PC-3 (cell line): ENCODE data around the gene CCNI2. TPM values are rescaled to one million over a fixed set of nuclear protein-coding genes. Genes with fewer than 3 reads are reported as not detected.
A peak's percentile ranks its signal among the peaks of the same experiment; 100 is the strongest.

Experiments
- ATAC-seq: fragments of 200-7000 bp; cut with Tn5 transposase; 2 replicates; pipeline ENCODE4 v1.9.1; 2020; ENCODE audit warnings: mild to moderate bottlenecking, moderate library complexity
- BruUV-seq: library from RNA; stranded (reverse); fragments of 400-500 nt; replicated peaks from 2 replicates; lab custom pipeline; 2021; lab: Mats Ljungman, UMichigan
- CTCF ChIA-PET: fragments of 300-600 bp; sonication (Branson Sonifier 250); formaldehyde crosslinking; loops from one replicate; lab custom pipeline; 2022; ENCODE audit warnings: antibody characterized with exemption; lab: Charles Lee
- POLR2A ChIA-PET: fragments of 300-600 bp; sonication (Branson Sonifier 250); formaldehyde crosslinking; loops from one replicate; lab custom pipeline; 2022; ENCODE audit warnings: antibody characterized with exemption; ENCODE audit not compliant: unreplicated experiment; lab: Charles Lee
- DNase-seq: peaks from one replicate; pipeline ENCODE4 v3.0.0-alpha.2; 2015
- H2AFZ ChIP-seq: fragments of 300-600 bp; sonication (generic); 2 replicates; pipeline ENCODE4 v1.6.0; 2016; ENCODE audit warnings: antibody characterized with exemption, low read length
- H3F3A ChIP-seq: fragments of 300-600 bp; sonication (generic); one replicate; pipeline ENCODE4 v1.6.0; 2017; ENCODE audit warnings: antibody characterized with exemption, low read length, control low read depth, mild to moderate bottlenecking; ENCODE audit not compliant: unreplicated experiment
- H3K27ac ChIP-seq: fragments of 300-600 bp; sonication (generic); 2 replicates; pipeline ENCODE4 v1.5.1; 2016; ENCODE audit warnings: mild to moderate bottlenecking, low read length
- H3K27me3 ChIP-seq: fragments of 300-600 bp; sonication (generic); 2 replicates; pipeline ENCODE4 v1.6.1; 2016; ENCODE audit warnings: low read length, mixed read lengths
- H3K36me3 ChIP-seq: fragments of 300-600 bp; sonication (generic); 2 replicates; pipeline ENCODE4 v1.6.1; 2016; ENCODE audit warnings: low read depth, mixed run types, low read length, mixed read lengths
- H3K4me1 ChIP-seq: fragments of 300-600 bp; sonication (generic); 2 replicates; pipeline ENCODE4 v1.5.1; 2016; ENCODE audit warnings: low read length; ENCODE audit not compliant: insufficient read depth
- H3K4me2 ChIP-seq: fragments of 300-600 bp; sonication (generic); 2 replicates; pipeline ENCODE4 v1.6.0; 2016; ENCODE audit warnings: low read length
- H3K4me3 ChIP-seq: fragments of 300-600 bp; sonication (generic); 2 replicates; pipeline ENCODE4 v1.5.1; 2016; ENCODE audit warnings: mild to moderate bottlenecking, low read length, mixed read lengths
- H3K79me2 ChIP-seq: fragments of 300-600 bp; sonication (generic); 2 replicates; pipeline ENCODE4 v1.6.1; 2017; ENCODE audit warnings: low read length, mixed read lengths
- H3K9ac ChIP-seq: fragments of 300-600 bp; sonication (generic); 2 replicates; pipeline ENCODE4 v1.6.0; 2016; ENCODE audit warnings: mild to moderate bottlenecking, low read length
- H3K9me2 ChIP-seq: fragments of 300-600 bp; sonication (generic); replicated peaks from 2 replicates; pipeline ENCODE4 v1.6.1; 2016; ENCODE audit warnings: mixed run types, low read length, mixed read lengths
- H3K9me3 ChIP-seq: fragments of 300-600 bp; sonication (generic); 2 replicates; pipeline ENCODE4 v1.6.1; 2016; ENCODE audit warnings: low read length, mixed read lengths
- H4K20me1 ChIP-seq: fragments of 300-600 bp; sonication (generic); 2 replicates; pipeline ENCODE4 v1.6.1; 2016; ENCODE audit warnings: low read length, mixed read lengths
- CTCF ChIP-seq: fragments of 300-600 bp; sonication (generic); conservative IDR thresholded peaks from 2 replicates; pipeline ENCODE4 v1.5.1; 2017; ENCODE audit warnings: antibody characterized with exemption, low read depth, mild to moderate bottlenecking, low read length
- EZH2 ChIP-seq: fragments of 300-600 bp; sonication (generic); IDR thresholded peaks from one replicate; pipeline ENCODE4 v1.6.1; 2017; ENCODE audit warnings: antibody characterized with exemption, mild to moderate bottlenecking, low read length; ENCODE audit not compliant: unreplicated experiment
- EZH2phosphoT487 ChIP-seq: fragments of 300-600 bp; sonication (generic); IDR thresholded peaks from 2 replicates; pipeline ENCODE4 v1.6.1; 2018; ENCODE audit warnings: mild to moderate bottlenecking, antibody characterized with exemption, low read length, borderline replicate concordance
- intact Hi-C: fragments of 100-400 bp; cut with micrococcal nuclease; formaldehyde crosslinking; loops from 2 replicates; pipeline ENCODE4 v1.9.0; 2023
- total RNA-seq: library from RNA; depleted of rRNA; stranded (reverse); fragments of >200 nt; gene quantifications from 2 replicates; pipeline ENCODE4 v1.2.3, GENCODE V29; 2014

CCNI2 gene
- total RNA-seq, 1 experiment from 2014 or later = not detected

GRCh38 chr5:132714456-132715307, 32.5 kb upstream of the CCNI2 start:
- CTCF ChIA-PET = no interaction called here
- Histone ChIP-seq H3K79me2 (no peaks in the 10 kb centered on the region), H3F3A (no peaks in the 10 kb centered on the region), H3K9me2 (no peaks in the 10 kb centered on the region), H3K27ac (no peak overlapping the region), H3K9me3 (no peaks in the 10 kb centered on the region), H3K4me1 (no peaks in the 10 kb centered on the region), H3K4me2 (no peak overlapping the region), H3K36me3 (no peaks in the 10 kb centered on the region), H2AFZ (no peak overlapping the region), H3K9ac (no peak overlapping the region), H4K20me1 (no peaks in the 10 kb centered on the region), H3K4me3 (no peak overlapping the region), H3K27me3 (no peaks in the 10 kb centered on the region)
- no peak for ATAC-seq
- TF ChIP-seq EZH2 = no peak
- no peak for TF ChIP-seq EZH2phosphoT487
- peak; percentile 65 for TF ChIP-seq CTCF
- POLR2A ChIA-PET = no interaction called here
- no TSS peak for BruUV-seq
- intact Hi-C loops = loop anchor here (1.0 to 10.0 kb wide), 4 partner anchors 78 to 330 kb away; no protein-coding TSS in a partner anchor
- DNase-seq = peak; percentile 39

- no peaks in the 10 kb centered on the region for H3K9me2 ChIP-seq
- no peaks in the 10 kb centered on the region for H3K9me3 ChIP-seq
- H3K36me3 ChIP-seq = no peaks in the 10 kb centered on the region
- ChIA-PET POLR2A (interaction anchor here (0.6 kb wide), 1 partner anchor 13 kb away, joined by 3 read pairs; no protein-coding TSS in a partner anchor), CTCF (no interaction called here)
- H2AFZ ChIP-seq = no peak overlapping the region
- no peak for DNase-seq
- TF ChIP-seq EZH2phosphoT487 (no peak), EZH2 (no peak), CTCF (no peak)
- no TSS peak for BruUV-seq
- H3F3A ChIP-seq = no peaks in the 10 kb centered on the region
- H3K9ac ChIP-seq = no peak overlapping the region
- H4K20me1 ChIP-seq = no peaks in the 10 kb centered on the region
- no peaks in the 10 kb centered on the region for H3K4me1 ChIP-seq
- no peak overlapping the region for H3K4me2 ChIP-seq
- ATAC-seq = no peak
- no peaks in the 10 kb centered on the region for H3K27me3 ChIP-seq
- H3K27ac ChIP-seq = no peak overlapping the region
- no peaks in the 10 kb centered on the region for H3K79me2 ChIP-seq
- intact Hi-C loops = loop anchor here (10.0 kb wide), 2 partner anchors 194 to 334 kb away; no protein-coding TSS in a partner anchor
- no peak overlapping the region for H3K4me3 ChIP-seq
Observed at GRCh38 chr5:132718544-132719312, 28.5 kb upstream of the CCNI2 start.
